ENCODE results near the gene RUNX2. TPM values are rescaled to one million over a fixed set of nuclear protein-coding genes. Genes with fewer than 3 reads are reported as not detected.

Gene RUNX2
- total and polyA plus RNA-seq, 2 donors from 2014 or later: 2.3 to 4.7 TPM

DNA sequence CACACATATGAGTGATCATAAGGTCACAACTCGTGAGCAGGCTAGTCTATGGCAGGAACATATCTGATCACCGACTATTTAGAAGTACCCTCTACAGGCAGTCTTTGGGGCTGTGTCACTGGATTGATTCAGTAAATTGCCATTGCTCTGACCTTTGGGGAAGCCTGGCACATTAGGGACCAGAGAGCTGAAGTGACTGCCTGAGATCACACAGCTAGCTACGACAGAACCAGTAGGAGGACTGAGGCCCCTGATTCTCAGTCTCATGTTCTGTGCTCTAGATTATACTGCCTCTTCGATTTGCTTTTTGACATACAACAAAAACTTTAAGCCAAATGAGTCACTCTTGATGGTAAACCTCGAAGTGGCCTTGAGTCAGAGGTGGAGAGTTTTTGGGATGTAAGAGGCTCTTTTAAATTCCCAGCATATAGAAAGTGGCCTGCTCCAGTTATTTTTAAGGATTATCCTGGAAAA lies 297.1 kb downstream of the RUNX2 start:
- DNase-seq (no peak), FAIRE-seq (no peak)
- no peak for TF ChIP-seq CTCF (IDR thresholded peaks at IDR 0.05; ENCODE audit: borderline replicate concordance, extremely low read depth, insufficient read depth)
- H3K27me3 ChIP-seq (ENCODE audit: control insufficient read depth, insufficient read depth, low read length): no peaks in the 10 kb centered on the region
- no peaks in the 10 kb centered on the region for H3K9me3 ChIP-seq (ENCODE audit: control insufficient read depth in 2 of 3, insufficient read depth in 1 of 3, low read length in 3 of 3)
- no peak overlapping the region for H3K4me3 ChIP-seq (ENCODE audit: low read length in 3 of 3)
- no peak overlapping the region for H3K27ac ChIP-seq (ENCODE audit: low read depth in 2 of 2, low read length in 2 of 2)
- H3K36me3 ChIP-seq (ENCODE audit: control insufficient read depth in 2 of 3, insufficient read depth in 3 of 3, low read length in 3 of 3): no peaks in the 10 kb centered on the region
- H3K4me1 ChIP-seq (ENCODE audit: control insufficient read depth in 2 of 3, insufficient read depth in 2 of 3, low read depth in 1 of 3, low read length in 3 of 3): peaks cover 0 to 7% (median 0%) of the 10 kb centered on the region in 3 donors
- intact Hi-C loops (cut with DNase I): no loop called here
- H3K9ac ChIP-seq (ENCODE audit: low read length in 3 of 3): no peak overlapping the region

- intact Hi-C loops (cut with DNase I): no loop called here
- Histone ChIP-seq H3K4me1 (ENCODE audit: control insufficient read depth in 2 of 3, insufficient read depth in 2 of 3, low read depth in 1 of 3, low read length in 3 of 3) (peaks cover 0 to 7% (median 0%) of the 10 kb centered on the region in 3 donors), H3K4me3 (ENCODE audit: low read length in 3 of 3) (no peak overlapping the region), H3K36me3 (ENCODE audit: control insufficient read depth in 2 of 3, insufficient read depth in 3 of 3, low read length in 3 of 3) (no peaks in the 10 kb centered on the region), H3K9me3 (ENCODE audit: control insufficient read depth in 2 of 3, insufficient read depth in 1 of 3, low read length in 3 of 3) (no peaks in the 10 kb centered on the region), H3K27me3 (ENCODE audit: control insufficient read depth, insufficient read depth, low read length) (no peaks in the 10 kb centered on the region), H3K27ac (ENCODE audit: low read depth in 2 of 2, low read length in 2 of 2) (no peak overlapping the region), H3K9ac (ENCODE audit: low read length in 3 of 3) (no peak overlapping the region)
- FAIRE-seq (no peak), DNase-seq (no peak)
- no peak for TF ChIP-seq CTCF (IDR thresholded peaks at IDR 0.05; ENCODE audit: borderline replicate concordance, extremely low read depth, insufficient read depth)
Measured at GRCh38 chr6:45626087-45626891, 298.2 kb downstream of the RUNX2 start.

DNA sequence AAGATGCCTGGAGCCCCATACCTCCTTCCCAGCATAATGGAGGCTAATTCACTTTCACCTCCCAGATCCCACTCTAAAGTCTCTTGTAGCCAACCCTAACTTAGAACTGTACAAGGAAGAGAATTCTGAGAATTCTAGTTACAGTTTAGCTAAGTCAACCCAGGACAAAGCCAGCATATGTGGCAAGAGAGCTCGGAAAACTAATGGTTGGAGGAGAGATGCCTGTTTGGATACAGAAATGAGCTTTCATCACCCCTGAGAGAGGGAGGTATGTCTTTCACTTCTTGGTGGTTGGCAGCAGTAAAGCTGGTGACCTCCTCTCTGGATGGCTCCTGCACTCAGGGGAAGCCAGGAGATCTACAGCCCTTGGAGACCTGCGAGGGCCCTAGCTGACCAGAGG lies 302.2 kb downstream of the RUNX2 start:
- intact Hi-C loops (cut with DNase I): no loop called here
- no peak overlapping the region for H3K4me3 ChIP-seq (ENCODE audit: low read length in 3 of 3)
- no peaks in the 10 kb centered on the region for H3K36me3 ChIP-seq (ENCODE audit: control insufficient read depth in 2 of 3, insufficient read depth in 3 of 3, low read length in 3 of 3)
- H3K9ac ChIP-seq (ENCODE audit: low read length in 3 of 3): no peak overlapping the region
- TF ChIP-seq CTCF (IDR thresholded peaks at IDR 0.05; ENCODE audit: borderline replicate concordance, extremely low read depth, insufficient read depth): no peak
- peaks cover 0 to 7% (median 0%) of the 10 kb centered on the region in 3 donors for H3K4me1 ChIP-seq (ENCODE audit: control insufficient read depth in 2 of 3, insufficient read depth in 2 of 3, low read depth in 1 of 3, low read length in 3 of 3)
- DNase-seq (no peak), FAIRE-seq (no peak)
- H3K27ac ChIP-seq (ENCODE audit: low read depth in 2 of 2, low read length in 2 of 2): no peak overlapping the region
- H3K27me3 ChIP-seq (ENCODE audit: control insufficient read depth, insufficient read depth, low read length): no peaks in the 10 kb centered on the region
- H3K9me3 ChIP-seq (ENCODE audit: control insufficient read depth in 2 of 3, insufficient read depth in 1 of 3, low read length in 3 of 3): no peaks in the 10 kb centered on the region
